Breast epithelium (tissue), 4 donors: ENCODE results near the gene TTYH3. TPM values are rescaled to one million over a fixed set of nuclear protein-coding genes. Genes with fewer than 3 reads are reported as not detected.

Experiments
- DNase-seq, 2 donors: peaks; one replicate each; pipeline ENCODE4 v3.0.0-alpha.2; 2019; ENCODE audit warnings: low spot score in 2 of 2
- H3K27ac ChIP-seq, 2 donors: fragments of 200-600 bp; sonication (generic) in 1 of 2; one replicate each; pipeline ENCODE4 v1.5.1; 2016 to 2019; ENCODE audit warnings: mild to moderate bottlenecking in 1 of 2
- H3K27me3 ChIP-seq, 2 donors: fragments of 200-600 bp; sonication (generic) in 1 of 2; one replicate each; pipeline versions ENCODE4 v1.5.1 to v1.6.0; 2017 to 2019; ENCODE audit warnings: control low read depth in 1 of 2, mild to moderate bottlenecking in 1 of 2
- H3K36me3 ChIP-seq: fragments of 200-600 bp; one replicate; pipeline ENCODE4 v1.5.1; 2019
- H3K4me1 ChIP-seq, 2 donors: fragments of 200-600 bp; sonication (generic); one replicate each; pipeline ENCODE4 v1.5.1; 2016 to 2019; ENCODE audit warnings: control low read depth in 1 of 2
- H3K4me3 ChIP-seq, 3 donors: fragments of 200-600 bp; sonication (generic); 1 replicate in 2 of 3; 2 replicates in 1 of 3; pipeline ENCODE4 v1.5.1; 2016 to 2019; ENCODE audit warnings: mild to moderate bottlenecking in 3 of 3, moderate library complexity in 2 of 3
- H3K9me3 ChIP-seq, 2 donors: fragments of 200-600 bp; sonication (generic) in 1 of 2; one replicate each; pipeline ENCODE4 v1.5.1; 2016 to 2019; ENCODE audit warnings: control low read depth in 1 of 2
- CTCF ChIP-seq, 3 donors: fragments of 450-650 bp; IDR thresholded peaks; one replicate each; pipeline ENCODE4 v1.5.1; 2016 to 2017; ENCODE audit warnings: antibody characterized with exemption in 3 of 3, mild to moderate bottlenecking in 3 of 3, moderate library complexity in 3 of 3
- POLR2A ChIP-seq: fragments of 450-650 bp; IDR thresholded peaks from one replicate; pipeline ENCODE4 v1.6.1; 2016; ENCODE audit warnings: antibody characterized with exemption, mild to moderate bottlenecking, moderate library complexity
- POLR2AphosphoS5 ChIP-seq, 3 donors: sonication (generic); formaldehyde crosslinking; IDR thresholded peaks; one replicate each; pipeline ENCODE4 v1.6.1; 2017; ENCODE audit warnings: antibody characterized with exemption in 3 of 3
- intact Hi-C: fragments of 100-400 bp; cut with DNase I; formaldehyde crosslinking; loops from one replicate; pipeline ENCODE4 v1.15.1; 2023; ENCODE audit warnings: low total_unique reads
- total RNA-seq, 3 donors: library from RNA; depleted of rRNA; stranded (reverse); fragments of >200 nt; gene quantifications; one replicate each; pipeline ENCODE4 v1.1.0, GENCODE V29; 2016

The TTYH3 gene
- total RNA-seq, 3 donors from 2014 or later = 11.6 to 17.9 (median 17.4) TPM

GRCh38 chr7:2603044-2603965, 28.5 kb upstream of the TTYH3 start:
- Histone ChIP-seq H3K36me3 (peaks cover 4% of the 10 kb centered on the region), H3K27me3 (no peaks in the 10 kb centered on the region), H3K27ac (no peak overlapping the region), H3K9me3 (no peaks in the 10 kb centered on the region), H3K4me1 (no peaks in the 10 kb centered on the region), H3K4me3 (no peak overlapping the region)
- DNase-seq = no peak
- TF ChIP-seq CTCF (IDR thresholded peaks at IDR 0.05) = no peak
- TF ChIP-seq POLR2A = no peak
- TF ChIP-seq POLR2AphosphoS5 (IDR thresholded peaks at IDR 0.05) = no peak
- intact Hi-C loops = no loop called here

- H3K36me3 ChIP-seq = no peaks in the 10 kb centered on the region
- intact Hi-C loops = no loop called here
Observed at GRCh38 chr7:2604608-2605174, 27.1 kb upstream of the TTYH3 start.

GRCh38 chr7:2605608-2606538, 25.9 kb upstream of the TTYH3 start:
- Histone ChIP-seq H3K9me3 (no peaks in the 10 kb centered on the region), H3K36me3 (no peaks in the 10 kb centered on the region), H3K27ac (peak overlapping the region in 1 of 2 donors; percentile 77), H3K4me3 (no peak overlapping the region), H3K27me3 (no peaks in the 10 kb centered on the region), H3K4me1 (no peaks in the 10 kb centered on the region)
- no peak for DNase-seq
- no peak for TF ChIP-seq POLR2AphosphoS5 (IDR thresholded peaks at IDR 0.05)
- TF ChIP-seq POLR2A = no peak
- no peak for TF ChIP-seq CTCF (IDR thresholded peaks at IDR 0.05)
- intact Hi-C loops = no loop called here

More at GRCh38 chr7:2604608-2605174, 27.1 kb upstream of the TTYH3 start:
- Histone ChIP-seq H3K4me1 (no peaks in the 10 kb centered on the region), H3K27ac (no peak overlapping the region), H3K4me3 (no peak overlapping the region), H3K9me3 (no peaks in the 10 kb centered on the region), H3K27me3 (no peaks in the 10 kb centered on the region)
- DNase-seq = no peak
- TF ChIP-seq POLR2A = no peak
- no peak for TF ChIP-seq POLR2AphosphoS5 (IDR thresholded peaks at IDR 0.05)

- H3K27ac ChIP-seq = peak overlapping the region in 1 of 2 donors; percentile 77
- intact Hi-C loops = no loop called here
- no peak for DNase-seq
- H3K4me3 ChIP-seq = no peak overlapping the region
- H3K27me3 ChIP-seq = no peaks in the 10 kb centered on the region
- no peaks in the 10 kb centered on the region for H3K9me3 ChIP-seq
- no peak for TF ChIP-seq POLR2A
- no peak for TF ChIP-seq CTCF (IDR thresholded peaks at IDR 0.05)
- no peak for TF ChIP-seq POLR2AphosphoS5 (IDR thresholded peaks at IDR 0.05)
- no peaks in the 10 kb centered on the region for H3K36me3 ChIP-seq
- H3K4me1 ChIP-seq = no peaks in the 10 kb centered on the region
Observed at GRCh38 chr7:2606539-2606936, 25.2 kb upstream of the TTYH3 start.

GRCh38 chr7:2607122-2607922, 24.5 kb upstream of the TTYH3 start:
- H3K36me3 ChIP-seq = no peaks in the 10 kb centered on the region
- peak overlapping the region; percentile 30 to 77 for H3K27ac ChIP-seq
- no peak overlapping the region for H3K4me3 ChIP-seq
- H3K9me3 ChIP-seq = no peaks in the 10 kb centered on the region
- TF ChIP-seq CTCF (IDR thresholded peaks at IDR 0.05) (no peak), POLR2AphosphoS5 (IDR thresholded peaks at IDR 0.05) (peak in 2 of 3 donors; percentile 51 to 58), POLR2A (no peak)
- no peak for DNase-seq
- H3K27me3 ChIP-seq = no peaks in the 10 kb centered on the region
- H3K4me1 ChIP-seq = no peaks in the 10 kb centered on the region
- intact Hi-C loops = no loop called here
